Measurements from ENCODE around the gene GGA1.

GRCh38 chr22:37627545-37627944 is 18.9 kb downstream of the GGA1 start:
- TF ChIP-seq CTCF (IDR thresholded peaks at IDR 0.05) = no peak
- TF ChIP-seq EZH2 (IDR thresholded peaks at IDR 0.05; ENCODE audit: borderline replicate concordance, insufficient read depth, low read depth, low read length, poor library complexity, severe bottlenecking) = no peak

Measured in B cell (primary cell).